GM21423 (cell line): Measurements from ENCODE around the gene ZSCAN29.
A peak's percentile ranks its signal among the peaks of the same experiment; 100 is the strongest.

Experiments
- ATAC-seq: cut with Tn5 transposase; IDR thresholded peaks from one replicate; pipeline ENCODE4 v1.9.1; 2021; ENCODE audit warnings: mild to moderate bottlenecking, moderate library complexity; ENCODE audit not compliant: unreplicated experiment

Gene ZSCAN29

GRCh38 chr15:43352693-43353382 is 18.0 kb downstream of the ZSCAN29 start:
- no peak for ATAC-seq

GRCh38 chr15:43347114-43347513 is 23.7 kb downstream of the ZSCAN29 start:
- ATAC-seq = no peak

GRCh38 chr15:43346305-43346704 is 24.5 kb downstream of the ZSCAN29 start:
- ATAC-seq = no peak

- ATAC-seq = peak; percentile 9
Measured at GRCh38 chr15:43330780-43331087, 40.1 kb downstream of the ZSCAN29 start.

GRCh38 chr15:43329960-43330779 is 40.7 kb downstream of the ZSCAN29 start, which contains the start of gene LCMT2:
LCMT2 (minus strand) TSS chr15:43330573; CDS start chr15:43330489, 84 bp downstream.
- peak; percentile 82 for ATAC-seq

- no peak for ATAC-seq
Measured at GRCh38 chr15:43329217-43329959, 41.5 kb downstream of the ZSCAN29 start.

- no peak for ATAC-seq
Measured at GRCh38 chr15:43325039-43325684, 45.7 kb downstream of the ZSCAN29 start.

GRCh38 chr15:43318990-43319771 is 51.7 kb downstream of the ZSCAN29 start:
- no peak for ATAC-seq

GRCh38 chr15:43317566-43318184 is 53.2 kb downstream of the ZSCAN29 start:
- no peak for ATAC-seq

GRCh38 chr15:43316971-43317346 is 53.9 kb downstream of the ZSCAN29 start:
- ATAC-seq = no peak

- ATAC-seq = no peak
Measured at GRCh38 chr15:43316016-43316970, 54.5 kb downstream of the ZSCAN29 start.

- no peak for ATAC-seq
Measured at GRCh38 chr15:43314171-43314570, 56.7 kb downstream of the ZSCAN29 start.

GRCh38 chr15:43312378-43312777 is 58.5 kb downstream of the ZSCAN29 start:
- ATAC-seq = no peak
